Measurements from ENCODE around the gene SYNC. TPM values are rescaled to one million over a fixed set of nuclear protein-coding genes. Genes with fewer than 3 reads are reported as not detected.

Gene SYNC
- total and polyA plus RNA-seq, 9 of the 15 experiments (the other 6 are each of a cell fraction or from before 2014, with no cell fraction given): 0.49 to 1.1 (median 0.87) TPM

DNA sequence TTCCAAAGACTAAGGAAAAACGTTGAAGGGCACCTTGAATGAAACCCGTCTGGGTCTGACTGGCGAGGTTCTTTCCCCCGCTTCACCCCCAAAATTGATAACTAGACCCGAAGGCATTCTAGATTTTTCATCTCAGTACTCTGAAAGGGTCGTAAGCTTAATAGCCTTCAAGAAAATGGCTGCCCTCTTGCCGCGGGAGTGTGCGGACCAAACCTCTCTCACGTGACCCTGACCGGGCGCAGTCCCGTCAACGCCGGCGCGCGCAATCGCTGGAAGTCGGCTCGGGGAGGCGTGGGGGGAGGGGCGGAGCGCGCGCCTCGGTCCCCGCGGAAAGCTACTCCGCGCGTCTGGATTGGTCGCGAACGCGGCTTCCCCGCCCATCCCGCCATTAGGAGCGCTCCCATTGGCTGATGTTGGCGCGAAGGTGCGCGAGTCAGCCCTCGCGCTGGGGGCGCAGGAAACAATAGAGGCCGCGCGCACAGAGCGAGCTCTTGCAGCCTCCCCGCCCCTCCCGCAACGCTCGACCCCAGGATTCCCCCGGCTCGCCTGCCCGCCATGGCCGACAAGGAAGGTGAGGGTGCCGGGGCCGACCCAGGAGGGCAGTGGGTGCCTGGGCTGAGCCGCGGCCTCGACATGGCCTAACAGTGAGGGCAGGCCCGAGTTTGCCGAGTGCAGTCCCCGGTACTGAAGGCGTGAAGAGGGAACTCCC, 51.7 kb downstream of the SYNC start, which contains the start of gene RBBP4 (continued):
- TF ChIP-seq, protein P1, sequence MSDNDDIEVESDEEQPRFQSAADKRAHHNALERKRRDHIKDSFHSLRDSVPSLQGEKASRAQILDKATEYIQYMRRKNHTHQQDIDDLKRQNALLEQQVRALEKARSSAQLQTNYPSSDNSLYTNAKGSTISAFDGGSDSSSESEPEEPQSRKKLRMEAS (CRISPR knock-in tag; IDR thresholded peaks at IDR 0.05): peak; percentile 92
- peak; percentile 85 for TF ChIP-seq TAF7 (tag; IDR thresholded peaks at IDR 0.05)
- TF ChIP-seq, protein P2, sequence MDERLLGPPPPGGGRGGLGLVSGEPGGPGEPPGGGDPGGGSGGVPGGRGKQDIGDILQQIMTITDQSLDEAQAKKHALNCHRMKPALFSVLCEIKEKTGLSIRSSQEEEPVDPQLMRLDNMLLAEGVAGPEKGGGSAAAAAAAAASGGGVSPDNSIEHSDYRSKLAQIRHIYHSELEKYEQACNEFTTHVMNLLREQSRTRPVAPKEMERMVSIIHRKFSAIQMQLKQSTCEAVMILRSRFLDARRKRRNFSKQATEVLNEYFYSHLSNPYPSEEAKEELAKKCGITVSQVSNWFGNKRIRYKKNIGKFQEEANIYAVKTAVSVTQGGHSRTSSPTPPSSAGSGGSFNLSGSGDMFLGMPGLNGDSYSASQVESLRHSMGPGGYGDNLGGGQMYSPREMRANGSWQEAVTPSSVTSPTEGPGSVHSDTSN (CRISPR knock-in tag; IDR thresholded peaks at IDR 0.05; ENCODE audit: low read depth): no peak
- TF ChIP-seq, protein P2 (tag; conservative IDR thresholded peaks at IDR 0.05; ENCODE audit: low read depth): peak; percentile 78
- peak; percentile 97 for TF ChIP-seq CHD1 (IDR thresholded peaks at IDR 0.05; ENCODE audit: low read length)
- TF ChIP-seq, protein P3, sequence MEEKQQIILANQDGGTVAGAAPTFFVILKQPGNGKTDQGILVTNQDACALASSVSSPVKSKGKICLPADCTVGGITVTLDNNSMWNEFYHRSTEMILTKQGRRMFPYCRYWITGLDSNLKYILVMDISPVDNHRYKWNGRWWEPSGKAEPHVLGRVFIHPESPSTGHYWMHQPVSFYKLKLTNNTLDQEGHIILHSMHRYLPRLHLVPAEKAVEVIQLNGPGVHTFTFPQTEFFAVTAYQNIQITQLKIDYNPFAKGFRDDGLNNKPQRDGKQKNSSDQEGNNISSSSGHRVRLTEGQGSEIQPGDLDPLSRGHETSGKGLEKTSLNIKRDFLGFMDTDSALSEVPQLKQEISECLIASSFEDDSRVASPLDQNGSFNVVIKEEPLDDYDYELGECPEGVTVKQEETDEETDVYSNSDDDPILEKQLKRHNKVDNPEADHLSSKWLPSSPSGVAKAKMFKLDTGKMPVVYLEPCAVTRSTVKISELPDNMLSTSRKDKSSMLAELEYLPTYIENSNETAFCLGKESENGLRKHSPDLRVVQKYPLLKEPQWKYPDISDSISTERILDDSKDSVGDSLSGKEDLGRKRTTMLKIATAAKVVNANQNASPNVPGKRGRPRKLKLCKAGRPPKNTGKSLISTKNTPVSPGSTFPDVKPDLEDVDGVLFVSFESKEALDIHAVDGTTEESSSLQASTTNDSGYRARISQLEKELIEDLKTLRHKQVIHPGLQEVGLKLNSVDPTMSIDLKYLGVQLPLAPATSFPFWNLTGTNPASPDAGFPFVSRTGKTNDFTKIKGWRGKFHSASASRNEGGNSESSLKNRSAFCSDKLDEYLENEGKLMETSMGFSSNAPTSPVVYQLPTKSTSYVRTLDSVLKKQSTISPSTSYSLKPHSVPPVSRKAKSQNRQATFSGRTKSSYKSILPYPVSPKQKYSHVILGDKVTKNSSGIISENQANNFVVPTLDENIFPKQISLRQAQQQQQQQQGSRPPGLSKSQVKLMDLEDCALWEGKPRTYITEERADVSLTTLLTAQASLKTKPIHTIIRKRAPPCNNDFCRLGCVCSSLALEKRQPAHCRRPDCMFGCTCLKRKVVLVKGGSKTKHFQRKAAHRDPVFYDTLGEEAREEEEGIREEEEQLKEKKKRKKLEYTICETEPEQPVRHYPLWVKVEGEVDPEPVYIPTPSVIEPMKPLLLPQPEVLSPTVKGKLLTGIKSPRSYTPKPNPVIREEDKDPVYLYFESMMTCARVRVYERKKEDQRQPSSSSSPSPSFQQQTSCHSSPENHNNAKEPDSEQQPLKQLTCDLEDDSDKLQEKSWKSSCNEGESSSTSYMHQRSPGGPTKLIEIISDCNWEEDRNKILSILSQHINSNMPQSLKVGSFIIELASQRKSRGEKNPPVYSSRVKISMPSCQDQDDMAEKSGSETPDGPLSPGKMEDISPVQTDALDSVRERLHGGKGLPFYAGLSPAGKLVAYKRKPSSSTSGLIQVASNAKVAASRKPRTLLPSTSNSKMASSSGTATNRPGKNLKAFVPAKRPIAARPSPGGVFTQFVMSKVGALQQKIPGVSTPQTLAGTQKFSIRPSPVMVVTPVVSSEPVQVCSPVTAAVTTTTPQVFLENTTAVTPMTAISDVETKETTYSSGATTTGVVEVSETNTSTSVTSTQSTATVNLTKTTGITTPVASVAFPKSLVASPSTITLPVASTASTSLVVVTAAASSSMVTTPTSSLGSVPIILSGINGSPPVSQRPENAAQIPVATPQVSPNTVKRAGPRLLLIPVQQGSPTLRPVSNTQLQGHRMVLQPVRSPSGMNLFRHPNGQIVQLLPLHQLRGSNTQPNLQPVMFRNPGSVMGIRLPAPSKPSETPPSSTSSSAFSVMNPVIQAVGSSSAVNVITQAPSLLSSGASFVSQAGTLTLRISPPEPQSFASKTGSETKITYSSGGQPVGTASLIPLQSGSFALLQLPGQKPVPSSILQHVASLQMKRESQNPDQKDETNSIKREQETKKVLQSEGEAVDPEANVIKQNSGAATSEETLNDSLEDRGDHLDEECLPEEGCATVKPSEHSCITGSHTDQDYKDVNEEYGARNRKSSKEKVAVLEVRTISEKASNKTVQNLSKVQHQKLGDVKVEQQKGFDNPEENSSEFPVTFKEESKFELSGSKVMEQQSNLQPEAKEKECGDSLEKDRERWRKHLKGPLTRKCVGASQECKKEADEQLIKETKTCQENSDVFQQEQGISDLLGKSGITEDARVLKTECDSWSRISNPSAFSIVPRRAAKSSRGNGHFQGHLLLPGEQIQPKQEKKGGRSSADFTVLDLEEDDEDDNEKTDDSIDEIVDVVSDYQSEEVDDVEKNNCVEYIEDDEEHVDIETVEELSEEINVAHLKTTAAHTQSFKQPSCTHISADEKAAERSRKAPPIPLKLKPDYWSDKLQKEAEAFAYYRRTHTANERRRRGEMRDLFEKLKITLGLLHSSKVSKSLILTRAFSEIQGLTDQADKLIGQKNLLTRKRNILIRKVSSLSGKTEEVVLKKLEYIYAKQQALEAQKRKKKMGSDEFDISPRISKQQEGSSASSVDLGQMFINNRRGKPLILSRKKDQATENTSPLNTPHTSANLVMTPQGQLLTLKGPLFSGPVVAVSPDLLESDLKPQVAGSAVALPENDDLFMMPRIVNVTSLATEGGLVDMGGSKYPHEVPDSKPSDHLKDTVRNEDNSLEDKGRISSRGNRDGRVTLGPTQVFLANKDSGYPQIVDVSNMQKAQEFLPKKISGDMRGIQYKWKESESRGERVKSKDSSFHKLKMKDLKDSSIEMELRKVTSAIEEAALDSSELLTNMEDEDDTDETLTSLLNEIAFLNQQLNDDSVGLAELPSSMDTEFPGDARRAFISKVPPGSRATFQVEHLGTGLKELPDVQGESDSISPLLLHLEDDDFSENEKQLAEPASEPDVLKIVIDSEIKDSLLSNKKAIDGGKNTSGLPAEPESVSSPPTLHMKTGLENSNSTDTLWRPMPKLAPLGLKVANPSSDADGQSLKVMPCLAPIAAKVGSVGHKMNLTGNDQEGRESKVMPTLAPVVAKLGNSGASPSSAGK (IDR thresholded peaks at IDR 0.05): peak; percentile 99
- TF ChIP-seq FOSL1 (tag; conservative IDR thresholded peaks at IDR 0.05): peak; percentile 75
- no peak for TF ChIP-seq SMAD2 (IDR thresholded peaks at IDR 0.05; ENCODE audit: low read depth, low read length)
- peak; percentile 68 for TF ChIP-seq CCNT2 (IDR thresholded peaks at IDR 0.05; ENCODE audit: borderline replicate concordance, extremely low read depth, insufficient read length, low read depth, low read length)
- no peak; the same call in 1 of the 2 replicates for TF ChIP-seq EHMT2 (IDR thresholded peaks at IDR 0.05)
- TF ChIP-seq PRPF4 (IDR thresholded peaks at IDR 0.05; ENCODE audit: insufficient read depth, low read depth, low read length, poor library complexity, severe bottlenecking): peak; percentile 59
- no peak for TF ChIP-seq SMARCB1 (IDR thresholded peaks at IDR 0.05; ENCODE audit: insufficient read length, low read depth)

All from K562 (cell line).